Measurements from ENCODE around the gene RREB1.
A peak's percentile ranks its signal among the peaks of the same experiment; 100 is the strongest.

The RREB1 gene

GRCh38 chr6:7145885-7146828, 38.4 kb downstream of the RREB1 start:
- POLR2A ChIA-PET, result interaction anchor here (1.0 kb wide), 1 partner anchor 24 kb away, joined by 3 read pairs; no protein-coding TSS in a partner anchor
- H3K4me1 ChIP-seq (ENCODE audit: control insufficient read depth, insufficient read depth, low read length), result peaks cover 11% of the 10 kb centered on the region
- TF ChIP-seq SCRT2 (tag by site-specific recombination; IDR thresholded peaks at IDR 0.05), result no peak
- no peak for TF ChIP-seq KLF1 (tag by site-specific recombination; IDR thresholded peaks at IDR 0.05)
- TF ChIP-seq ZNF311 (tag by site-specific recombination; IDR thresholded peaks at IDR 0.05; ENCODE audit: borderline replicate concordance), result no peak
- TF ChIP-seq ZNF785 (tag by site-specific recombination; IDR thresholded peaks at IDR 0.05), result no peak
- no peak for TF ChIP-seq ZNF121 (tag by site-specific recombination; IDR thresholded peaks at IDR 0.05)
- TF ChIP-seq GLIS2 (tag by site-specific recombination; IDR thresholded peaks at IDR 0.05), result no peak
- no peak for TF ChIP-seq SETDB1 (IDR thresholded peaks at IDR 0.05; ENCODE audit: insufficient read length, low read length)
- TF ChIP-seq ZNF660 (tag by site-specific recombination; IDR thresholded peaks at IDR 0.05), result no peak
- no peak for TF ChIP-seq ZNF426 (tag by site-specific recombination; IDR thresholded peaks at IDR 0.05)
- TF ChIP-seq ZNF223 (tag by site-specific recombination; IDR thresholded peaks at IDR 0.05), result no peak
- TF ChIP-seq ZNF585B (tag by site-specific recombination; IDR thresholded peaks at IDR 0.05), result no peak
- no peak for TF ChIP-seq PRDM4 (tag by site-specific recombination; IDR thresholded peaks at IDR 0.05)
- TF ChIP-seq ZNF629 (tag by site-specific recombination; IDR thresholded peaks at IDR 0.05), result peak; percentile 26; the same call in 1 of the 2 replicates
- TF ChIP-seq ZNF140 (tag by site-specific recombination; IDR thresholded peaks at IDR 0.05), result no peak
- no peak for TF ChIP-seq ZNF423 (tag by site-specific recombination; IDR thresholded peaks at IDR 0.05)
- TF ChIP-seq TRIM28 (IDR thresholded peaks at IDR 0.05; ENCODE audit: borderline replicate concordance, low read length), result no peak
- no peak for TF ChIP-seq ZNF350 (tag by site-specific recombination; IDR thresholded peaks at IDR 0.05)
- TF ChIP-seq ZNF510 (tag by site-specific recombination; IDR thresholded peaks at IDR 0.05; ENCODE audit: insufficient replicate concordance), result no peak
- TF ChIP-seq ZNF560 (tag by site-specific recombination; IDR thresholded peaks at IDR 0.05; ENCODE audit: borderline replicate concordance), result no peak
- peak; percentile 70; the same call in 1 of the 2 replicates for TF ChIP-seq ZNF600 (tag by site-specific recombination; IDR thresholded peaks at IDR 0.05)
- no peak for TF ChIP-seq ZNF16 (tag by site-specific recombination; IDR thresholded peaks at IDR 0.05; ENCODE audit: low read depth)
- peak; percentile 94 for TF ChIP-seq ZNF398 (tag by site-specific recombination; IDR thresholded peaks at IDR 0.05)
- TF ChIP-seq ZNF433 (tag by site-specific recombination; IDR thresholded peaks at IDR 0.05; ENCODE audit: low read depth), result no peak
- no peak for TF ChIP-seq ZNF24 (tag by site-specific recombination; IDR thresholded peaks at IDR 0.05)
- 0 out of 2 replicates have a peak, but pooled peaks have one; percentile 15 for TF ChIP-seq ZNF692 (tag by site-specific recombination; IDR thresholded peaks at IDR 0.05)
- no peak for TF ChIP-seq ZNF302 (tag by site-specific recombination; IDR thresholded peaks at IDR 0.05; ENCODE audit: low read depth)
- TF ChIP-seq ZNF169 (tag by site-specific recombination; IDR thresholded peaks at IDR 0.05), result no peak
- no peak for TF ChIP-seq SP2 (tag by site-specific recombination; IDR thresholded peaks at IDR 0.05)
- TF ChIP-seq ZNF394 (tag by site-specific recombination; IDR thresholded peaks at IDR 0.05; ENCODE audit: borderline replicate concordance), result no peak
- peak; percentile 38; the same call in 1 of the 2 replicates for TF ChIP-seq GLIS1 (tag by site-specific recombination; IDR thresholded peaks at IDR 0.05)
- no peak for TF ChIP-seq ZNF645 (tag by site-specific recombination; IDR thresholded peaks at IDR 0.05)
- TF ChIP-seq ZNF621 (tag by site-specific recombination; IDR thresholded peaks at IDR 0.05), result no peak

More at GRCh38 chr6:7145885-7146828, 38.4 kb downstream of the RREB1 start:
- Histone ChIP-seq H3K27ac (ENCODE audit: extremely low read depth, low read depth, low read length) (no peak overlapping the region), H3K36me3 (ENCODE audit: control insufficient read depth in 2 of 2, insufficient read depth in 1 of 2, low read length in 2 of 2) (no peaks in the 10 kb centered on the region), H3K4me3 (ENCODE audit: low read depth, low read length) (no peak overlapping the region), H3K9me3 (ENCODE audit: control insufficient read depth, insufficient read depth, low read depth, low read length) (no peaks in the 10 kb centered on the region)
- CTCF ChIA-PET, result interaction anchor here (0.6 to 1.1 kb wide), 4 partner anchors 96 to 300 kb away, joined by 3 to 4 read pairs (median 3); no protein-coding TSS in a partner anchor
